Measurements from ENCODE around the gene DNAJB7. TPM values are rescaled to one million over a fixed set of nuclear protein-coding genes. Genes with fewer than 3 reads are reported as not detected.

The DNAJB7 gene
- total and polyA plus RNA-seq, 2 of the 13 experiments (the other 11 are each of a cell fraction or from before 2014, with no cell fraction given): not detected

DNA sequence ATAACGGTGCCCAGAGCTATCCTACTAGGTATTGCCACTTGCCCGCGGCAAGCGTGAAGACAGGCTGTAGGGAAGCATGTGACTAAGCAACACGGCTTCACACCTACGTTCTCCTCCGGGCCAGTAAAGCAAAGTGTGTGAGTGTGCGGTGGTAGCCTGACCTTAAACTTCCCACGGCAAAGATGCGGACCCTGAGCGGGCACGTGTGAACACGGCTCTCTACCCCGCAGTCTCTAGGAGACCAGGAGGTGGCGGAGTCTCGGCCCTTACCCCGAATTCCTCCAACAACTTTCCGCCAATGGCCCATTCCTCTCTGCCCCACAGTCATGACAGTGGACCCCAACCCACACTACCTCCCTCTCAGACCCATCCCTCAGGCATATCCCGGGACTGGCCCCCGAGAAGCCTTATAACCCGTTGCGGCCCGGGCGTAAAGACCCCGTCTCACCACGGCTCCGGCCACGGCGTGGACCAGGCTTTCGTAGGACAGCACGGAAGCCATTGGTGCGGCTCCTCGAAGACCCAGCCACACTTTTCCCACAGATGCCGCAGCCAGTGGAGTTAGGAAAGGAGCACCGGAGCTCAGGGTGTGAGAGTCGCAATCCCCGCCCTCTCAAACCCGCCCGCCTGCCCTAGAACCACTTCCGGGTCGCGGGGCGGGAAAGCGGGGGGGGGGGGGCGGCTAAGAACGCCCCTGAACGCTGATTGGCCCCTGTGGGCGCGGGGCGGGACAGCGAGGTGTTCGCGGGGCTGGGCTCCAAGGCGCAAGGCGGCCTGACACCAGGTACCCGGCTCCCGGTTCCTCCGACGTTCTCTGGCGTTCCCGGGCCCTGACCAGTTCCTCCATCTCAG is 42.9 kb downstream of the DNAJB7 start, which contains the start of gene SLC25A17 (continued):
- TF ChIP-seq ZBTB44 (CRISPR knock-in tag; IDR thresholded peaks at IDR 0.05) (no peak), E2F2 (CRISPR knock-in tag; IDR thresholded peaks at IDR 0.05; ENCODE audit: borderline replicate concordance) (no peak), ZNF674 (CRISPR knock-in tag; IDR thresholded peaks at IDR 0.05; ENCODE audit: low read depth) (no peak), RFX1 (IDR thresholded peaks at IDR 0.05) (peak; percentile 19; the same call in 1 of the 2 replicates), CC2D1A (CRISPR knock-in tag; IDR thresholded peaks at IDR 0.05) (no peak), FOSL2 (CRISPR knock-in tag; IDR thresholded peaks at IDR 0.05) (0 out of 2 replicates have a peak, but pooled peaks have one; percentile 20), MTF1 (CRISPR knock-in tag; IDR thresholded peaks at IDR 0.05) (no peak), ZNF75D (CRISPR knock-in tag; IDR thresholded peaks at IDR 0.05; ENCODE audit: borderline replicate concordance) (no peak), SNAI1 (CRISPR knock-in tag; IDR thresholded peaks at IDR 0.05; ENCODE audit: borderline replicate concordance) (peak; percentile 44; the same call in 1 of the 2 replicates), ZNF550 (CRISPR knock-in tag; IDR thresholded peaks at IDR 0.05; ENCODE audit: borderline replicate concordance) (0 out of 2 replicates have a peak, but pooled peaks have one; percentile 68), KDM2A (CRISPR knock-in tag; IDR thresholded peaks at IDR 0.05; ENCODE audit: borderline replicate concordance, low read depth) (peak; percentile 89), ZNF558 (CRISPR knock-in tag; IDR thresholded peaks at IDR 0.05; ENCODE audit: borderline replicate concordance) (no peak), GTF2F1 (IDR thresholded peaks at IDR 0.05; ENCODE audit: low read length) (no peak), NFRKB (IDR thresholded peaks at IDR 0.05) (no peak), ATF1 (CRISPR knock-in tag; IDR thresholded peaks at IDR 0.05) (no peak), NFYB (CRISPR knock-in tag; IDR thresholded peaks at IDR 0.05) (peak; percentile 89), CHCHD3 (CRISPR knock-in tag; IDR thresholded peaks at IDR 0.05) (0 out of 2 replicates have a peak, but pooled peaks have one; percentile 33), CHD2 (IDR thresholded peaks at IDR 0.05; ENCODE audit: low read depth, low read length) (no peak), ZGPAT (CRISPR knock-in tag; IDR thresholded peaks at IDR 0.05) (peak; percentile 62), HNF4G (IDR thresholded peaks at IDR 0.05; ENCODE audit: borderline replicate concordance, low read depth, low read length) (no peak), HNF4G (CRISPR knock-in tag; IDR thresholded peaks at IDR 0.05; ENCODE audit: borderline replicate concordance, low read depth) (no peak)
- TF ChIP-seq, protein P1, sequence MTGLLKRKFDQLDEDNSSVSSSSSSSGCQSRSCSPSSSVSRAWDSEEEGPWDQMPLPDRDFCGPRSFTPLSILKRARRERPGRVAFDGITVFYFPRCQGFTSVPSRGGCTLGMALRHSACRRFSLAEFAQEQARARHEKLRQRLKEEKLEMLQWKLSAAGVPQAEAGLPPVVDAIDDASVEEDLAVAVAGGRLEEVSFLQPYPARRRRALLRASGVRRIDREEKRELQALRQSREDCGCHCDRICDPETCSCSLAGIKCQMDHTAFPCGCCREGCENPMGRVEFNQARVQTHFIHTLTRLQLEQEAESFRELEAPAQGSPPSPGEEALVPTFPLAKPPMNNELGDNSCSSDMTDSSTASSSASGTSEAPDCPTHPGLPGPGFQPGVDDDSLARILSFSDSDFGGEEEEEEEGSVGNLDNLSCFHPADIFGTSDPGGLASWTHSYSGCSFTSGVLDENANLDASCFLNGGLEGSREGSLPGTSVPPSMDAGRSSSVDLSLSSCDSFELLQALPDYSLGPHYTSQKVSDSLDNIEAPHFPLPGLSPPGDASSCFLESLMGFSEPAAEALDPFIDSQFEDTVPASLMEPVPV (CRISPR knock-in tag; IDR thresholded peaks at IDR 0.05): no peak
- TF ChIP-seq, protein P2, sequence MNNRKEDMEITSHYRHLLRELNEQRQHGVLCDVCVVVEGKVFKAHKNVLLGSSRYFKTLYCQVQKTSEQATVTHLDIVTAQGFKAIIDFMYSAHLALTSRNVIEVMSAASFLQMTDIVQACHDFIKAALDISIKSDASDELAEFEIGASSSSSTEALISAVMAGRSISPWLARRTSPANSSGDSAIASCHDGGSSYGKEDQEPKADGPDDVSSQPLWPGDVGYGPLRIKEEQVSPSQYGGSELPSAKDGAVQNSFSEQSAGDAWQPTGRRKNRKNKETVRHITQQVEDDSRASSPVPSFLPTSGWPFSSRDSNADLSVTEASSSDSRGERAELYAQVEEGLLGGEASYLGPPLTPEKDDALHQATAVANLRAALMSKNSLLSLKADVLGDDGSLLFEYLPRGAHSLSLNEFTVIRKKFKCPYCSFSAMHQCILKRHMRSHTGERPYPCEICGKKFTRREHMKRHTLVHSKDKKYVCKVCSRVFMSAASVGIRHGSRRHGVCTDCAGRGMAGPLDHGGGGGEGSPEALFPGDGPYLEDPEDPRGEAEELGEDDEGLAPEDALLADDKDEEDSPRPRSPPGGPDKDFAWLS (CRISPR knock-in tag; IDR thresholded peaks at IDR 0.05; ENCODE audit: borderline replicate concordance): no peak

Measured in HepG2 (cell line).